Stimulated activated CD8-positive, alpha-beta memory T cell treated with anti-CD3 and anti-CD28 coated beads, Interleukin-4, amount 100 ng/mL, for 24 hours (primary cell): ENCODE measurements around the gene FKBP1B.
A peak's percentile ranks its signal among the peaks of the same experiment; 100 is the strongest.
"Not testable (repeated sequence)": the region's sequence is repeated elsewhere in the genome, so short reads cannot be mapped to it uniquely, and the experiment has no call there.

Experiments used
- DNase-seq: peaks from one replicate; pipeline ENCODE4 v3.0.0-alpha.2; 2020; ENCODE audit warnings: low read depth

FKBP1B gene

GRCh38 chr2:24049485-24050021 is at the start of gene FKBP1B:
Gene FKBP1B, plus strand, starts transcription at chr2:24049741. Its CDS starts 109 bp downstream, at chr2:24049850.
- peak; percentile 52 for DNase-seq

GRCh38 chr2:24007693-24008092 is 41.8 kb upstream of the FKBP1B start:
- no peak for DNase-seq

- DNase-seq = no peak
Measured at GRCh38 chr2:24008672-24009366, 40.7 kb upstream of the FKBP1B start.

GRCh38 chr2:24009367-24009679 is 40.2 kb upstream of the FKBP1B start:
- DNase-seq = no peak

- no peak for DNase-seq
Measured at GRCh38 chr2:24009680-24010476, 39.7 kb upstream of the FKBP1B start, which contains the start of gene MFSD2B. Gene MFSD2B, plus strand, starts transcription at chr2:24010085. Its CDS starts 12 bp downstream, at chr2:24010097.

GRCh38 chr2:24010477-24011249 is 38.9 kb upstream of the FKBP1B start:
- no peak for DNase-seq

- no peak for DNase-seq
Measured at GRCh38 chr2:24011250-24012104, 38.1 kb upstream of the FKBP1B start.

GRCh38 chr2:24012521-24013188 is 36.9 kb upstream of the FKBP1B start:
- DNase-seq = no peak

- DNase-seq = not testable (repeated sequence)
Measured at GRCh38 chr2:24014902-24015301, 34.6 kb upstream of the FKBP1B start.

- no peak for DNase-seq
Measured at GRCh38 chr2:24015562-24016375, 33.8 kb upstream of the FKBP1B start.

GRCh38 chr2:24016376-24016761 is 33.2 kb upstream of the FKBP1B start:
- no peak for DNase-seq

GRCh38 chr2:24016853-24017703 is 32.5 kb upstream of the FKBP1B start:
- DNase-seq = no peak

GRCh38 chr2:24017711-24018110 is 31.8 kb upstream of the FKBP1B start:
- no peak for DNase-seq

- no peak for DNase-seq
Measured at GRCh38 chr2:24018241-24018640, 31.3 kb upstream of the FKBP1B start.

- DNase-seq = no peak
Measured at GRCh38 chr2:24019729-24020128, 29.8 kb upstream of the FKBP1B start.

GRCh38 chr2:24020244-24020643 is 29.3 kb upstream of the FKBP1B start:
- DNase-seq = no peak

- no peak for DNase-seq
Measured at GRCh38 chr2:24021122-24021998, 28.2 kb upstream of the FKBP1B start.

- no peak for DNase-seq
Measured at GRCh38 chr2:24022324-24022974, 27.1 kb upstream of the FKBP1B start.
